ENCODE measurements around the gene C2orf78. TPM values are rescaled to one million over a fixed set of nuclear protein-coding genes. Genes with fewer than 3 reads are reported as not detected.
"Not testable (repeated sequence)": the region's sequence is repeated elsewhere in the genome, so short reads cannot be mapped to it uniquely, and the experiment has no call there.

Gene C2orf78, protein sequence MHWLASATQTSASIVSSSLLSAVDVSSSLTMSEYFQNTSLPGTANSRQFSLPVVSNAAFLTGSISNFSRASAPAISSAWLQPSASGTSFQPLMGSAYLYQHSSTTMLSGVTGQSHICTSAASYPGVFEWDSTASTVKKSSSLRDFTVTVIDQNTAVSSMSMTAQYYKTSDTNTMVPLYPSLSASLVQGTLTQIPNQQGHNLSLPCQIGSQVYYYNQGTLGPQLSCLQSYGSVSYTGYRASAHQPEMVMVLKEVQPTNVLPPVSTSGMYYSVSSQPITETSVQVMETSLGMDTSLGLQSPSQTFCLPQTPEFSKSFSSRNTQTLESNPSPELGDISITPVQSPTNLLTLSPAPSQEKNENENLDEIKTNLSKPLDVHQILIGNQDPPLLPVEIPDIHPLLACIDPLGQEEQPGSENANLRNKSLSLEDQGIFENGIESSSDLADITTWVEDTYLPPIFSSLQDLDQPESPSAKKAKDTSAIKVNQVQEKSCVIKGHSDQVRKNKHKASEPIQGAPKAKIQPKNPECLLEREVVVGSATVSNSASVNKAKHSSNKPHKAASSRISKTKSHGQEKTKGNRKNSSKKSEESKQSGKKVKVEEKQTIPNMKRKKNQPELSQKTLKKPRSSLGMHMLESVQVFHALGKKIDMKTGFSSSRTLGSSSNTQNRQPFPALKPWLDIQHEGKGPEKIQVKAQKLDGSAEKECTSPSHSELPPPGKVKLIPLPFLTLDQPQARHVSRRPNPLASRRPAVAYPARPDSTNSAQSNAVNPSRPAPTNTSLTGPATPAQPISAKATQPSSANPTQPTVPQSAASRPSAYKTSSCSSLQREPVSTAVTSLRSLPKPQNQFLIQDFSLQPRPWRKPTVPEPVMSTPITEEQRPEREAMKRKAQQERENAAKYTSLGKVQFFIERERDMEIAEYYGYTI
- polyA plus RNA-seq (2013, experiment 1 of 2), result not detected
- not detected for polyA plus RNA-seq (2013, experiment 2 of 2)

DNA sequence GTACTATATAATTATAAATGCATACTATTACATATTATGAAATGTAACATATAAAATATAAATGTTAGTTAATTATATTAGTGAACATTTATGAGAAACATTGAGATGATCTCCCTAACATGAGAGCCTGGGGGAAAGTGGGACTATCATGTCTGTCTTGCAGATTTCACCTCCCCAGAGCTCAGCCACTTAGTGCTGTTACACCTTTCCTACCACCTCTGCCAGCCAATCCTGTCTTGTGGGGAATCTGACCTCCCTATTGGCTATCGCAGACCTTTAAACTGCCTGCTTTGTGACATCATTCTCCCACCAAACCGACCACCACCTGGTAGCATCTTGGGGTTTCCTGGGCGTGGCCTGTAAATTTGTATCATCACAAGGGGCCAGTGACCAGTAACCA, at the start of gene C2orf78:
C2orf78 (plus strand) TSS at position 301 of the 400 bp plus-strand sequence. CDS start 127 bp downstream, outside the sequence.
- not testable (repeated sequence) for H3K36me3 ChIP-seq (ENCODE audit: control insufficient read depth, insufficient read depth, low read length); H3K4me1 ChIP-seq (ENCODE audit: control insufficient read depth, insufficient read depth, low read length, poor library complexity, severe bottlenecking); H3K4me3 ChIP-seq (ENCODE audit: extremely low read depth, insufficient read depth, low read length, poor library complexity, severe bottlenecking); H3K9me3 ChIP-seq (ENCODE audit: control insufficient read depth, low read length); H3K27ac ChIP-seq (ENCODE audit: low read depth, low read length, severe bottlenecking)
- WGBS, 2 experiments (ENCODE audit: insufficient coverage in 2 of 2), result no CpG with 5 or more reads among the region's 3 CpGs

DNA sequence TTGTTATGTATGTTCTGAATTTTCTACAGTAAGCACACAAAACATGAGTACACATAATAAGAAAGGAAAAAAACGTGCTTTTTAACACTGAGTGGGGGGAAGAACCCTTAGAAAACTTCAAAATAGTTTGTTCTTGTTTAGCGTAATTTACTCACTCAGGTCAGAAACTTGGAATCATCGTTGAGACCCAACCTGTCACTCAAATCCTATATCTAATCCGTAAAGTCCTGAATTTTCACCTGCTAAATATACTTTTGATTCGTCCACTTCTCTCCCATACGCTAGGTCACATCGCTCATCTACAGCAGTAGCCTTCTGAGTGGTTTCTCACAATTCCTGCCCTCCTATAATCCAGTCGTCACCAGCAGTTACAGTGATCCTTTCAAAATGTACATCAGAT, 47.6 kb upstream of the C2orf78 start:
- Histone ChIP-seq H3K27ac (ENCODE audit: low read depth, low read length, severe bottlenecking) (peak overlapping the region; percentile 80), H3K4me1 (ENCODE audit: control insufficient read depth, insufficient read depth, low read length, poor library complexity, severe bottlenecking) (no peaks in the 10 kb centered on the region), H3K36me3 (ENCODE audit: control insufficient read depth, insufficient read depth, low read length) (peaks cover 31% of the 10 kb centered on the region), H3K9me3 (ENCODE audit: control insufficient read depth, low read length) (peaks cover 8% of the 10 kb centered on the region), H3K4me3 (ENCODE audit: extremely low read depth, insufficient read depth, low read length, poor library complexity, severe bottlenecking) (peak overlapping the region; percentile 92)
- 24 to 29% methylated on average over 7 of the region's 8 CpGs for WGBS, 2 experiments (ENCODE audit: insufficient coverage in 2 of 2)

DNA sequence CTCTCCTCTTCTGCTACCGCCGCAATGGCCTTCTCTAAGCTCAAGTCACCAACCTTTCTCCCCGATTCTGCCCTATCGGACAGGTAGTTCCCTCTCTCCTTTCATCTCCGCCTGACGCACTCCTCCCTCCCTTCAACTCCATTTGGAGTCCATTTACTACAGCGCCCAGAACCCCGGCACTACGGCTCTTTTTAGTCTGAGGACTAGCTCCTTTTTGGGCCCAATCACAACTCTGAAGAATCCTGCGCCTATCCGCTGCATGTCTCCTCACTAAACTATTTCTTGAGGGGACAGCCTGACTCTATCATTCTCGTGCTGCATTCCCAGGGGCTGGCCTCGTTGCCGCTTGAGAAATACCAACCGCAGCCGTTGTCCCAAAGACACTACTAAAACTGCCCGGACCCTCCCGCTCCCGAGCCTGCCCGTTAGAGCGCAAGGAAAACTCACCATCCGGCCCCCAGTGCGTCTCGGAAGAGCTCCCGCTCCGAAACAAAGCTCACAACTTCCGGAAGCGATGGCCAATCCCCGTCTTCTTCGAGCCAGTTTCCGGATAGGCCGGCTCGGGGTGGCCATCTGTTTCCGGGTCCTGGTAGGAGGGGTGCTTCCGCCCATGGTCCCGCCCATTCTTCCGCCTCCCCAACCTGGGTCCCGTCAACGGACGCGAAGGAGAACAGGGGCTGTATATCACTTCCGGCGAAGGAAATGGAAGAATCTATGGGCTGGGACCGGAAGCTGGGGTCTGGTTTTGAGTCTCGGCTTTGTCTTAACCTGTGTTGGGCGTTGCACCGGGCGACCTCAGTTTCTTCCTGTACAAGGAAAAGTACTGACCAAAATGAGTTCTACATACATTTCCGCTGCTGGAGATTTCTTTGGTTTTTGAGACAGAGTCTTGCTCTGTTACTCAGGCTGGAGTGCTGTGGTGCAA, 46.9 kb upstream of the C2orf78 start, which contains the start of gene TPRKB:
TPRKB (minus strand) TSS at position 491 of the 925 bp plus-strand sequence. CDS start 2,776 bp downstream, outside the sequence.
- H3K27ac ChIP-seq (ENCODE audit: low read depth, low read length, severe bottlenecking), result peak within 1 kb of the TSS; percentile 80
- peaks cover 8% of the 10 kb centered on the region for H3K9me3 ChIP-seq (ENCODE audit: control insufficient read depth, low read length)
- H3K4me3 ChIP-seq (ENCODE audit: extremely low read depth, insufficient read depth, low read length, poor library complexity, severe bottlenecking), result peak within 1 kb of the TSS; percentile 92
- WGBS, 2 experiments (ENCODE audit: insufficient coverage in 2 of 2), result 6 to 10% methylated on average over 34 to 38 of the region's 49 CpGs
- peaks cover 24% of the 10 kb centered on the region for H3K36me3 ChIP-seq (ENCODE audit: control insufficient read depth, insufficient read depth, low read length)
- H3K4me1 ChIP-seq (ENCODE audit: control insufficient read depth, insufficient read depth, low read length, poor library complexity, severe bottlenecking), result no peaks in the 10 kb centered on the region

DNA sequence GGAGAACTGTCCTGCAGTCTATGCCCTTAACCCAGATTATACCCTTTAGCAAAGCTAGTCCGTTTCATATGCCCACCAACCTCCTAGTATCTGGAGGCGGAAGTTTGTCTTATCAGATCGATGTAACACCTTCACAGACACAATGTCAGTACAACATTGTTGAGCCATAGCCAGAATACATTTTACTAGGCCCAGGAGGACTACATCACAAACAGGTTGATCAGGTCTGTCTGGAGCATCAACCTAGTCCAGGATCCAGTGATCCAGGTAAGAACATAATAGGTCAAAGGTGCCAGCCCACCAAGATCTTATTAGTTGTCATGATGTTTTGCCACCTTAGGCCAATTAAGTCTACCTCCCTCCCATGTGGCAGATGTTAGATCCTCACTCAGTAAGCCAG, 44.9 kb upstream of the C2orf78 start:
- no peaks in the 10 kb centered on the region for H3K4me1 ChIP-seq (ENCODE audit: control insufficient read depth, insufficient read depth, low read length, poor library complexity, severe bottlenecking)
- WGBS, 2 experiments (ENCODE audit: insufficient coverage in 2 of 2), result 77 to 83% methylated on average over 2 to 3 of the region's 3 CpGs
- peaks cover 8% of the 10 kb centered on the region for H3K9me3 ChIP-seq (ENCODE audit: control insufficient read depth, low read length)
- H3K36me3 ChIP-seq (ENCODE audit: control insufficient read depth, insufficient read depth, low read length), result peaks cover 7% of the 10 kb centered on the region
- no peak overlapping the region for H3K27ac ChIP-seq (ENCODE audit: low read depth, low read length, severe bottlenecking)
- no peak overlapping the region for H3K4me3 ChIP-seq (ENCODE audit: extremely low read depth, insufficient read depth, low read length, poor library complexity, severe bottlenecking)

DNA sequence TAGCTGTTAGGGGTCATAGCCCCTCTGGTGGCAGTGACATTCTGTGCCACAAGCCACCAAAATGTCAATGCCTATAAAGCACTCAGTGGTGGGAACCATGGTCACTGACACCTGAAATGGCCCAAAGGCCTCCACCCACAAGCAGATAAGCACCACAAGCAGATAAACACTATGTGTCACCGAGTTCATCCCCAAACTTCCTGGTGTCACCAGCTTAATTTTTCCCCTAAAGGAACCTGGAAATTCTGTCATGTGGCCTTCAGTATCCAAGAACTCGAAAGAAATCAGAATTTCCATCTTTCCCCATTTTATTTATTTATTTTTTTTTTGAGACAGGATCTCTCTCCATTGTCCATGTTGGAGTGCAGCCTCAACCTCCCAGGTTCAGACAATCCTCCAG, 43.2 kb upstream of the C2orf78 start:
- no peak overlapping the region for H3K27ac ChIP-seq (ENCODE audit: low read depth, low read length, severe bottlenecking)
- 66 to 92% methylated on average over 2 of the region's 2 CpGs for WGBS, 2 experiments (ENCODE audit: insufficient coverage in 2 of 2)
- H3K4me3 ChIP-seq (ENCODE audit: extremely low read depth, insufficient read depth, low read length, poor library complexity, severe bottlenecking), result no peak overlapping the region
- peaks cover under 1% of the 10 kb centered on the region for H3K36me3 ChIP-seq (ENCODE audit: control insufficient read depth, insufficient read depth, low read length)
- H3K9me3 ChIP-seq (ENCODE audit: control insufficient read depth, low read length), result peaks cover 8% of the 10 kb centered on the region
- H3K4me1 ChIP-seq (ENCODE audit: control insufficient read depth, insufficient read depth, low read length, poor library complexity, severe bottlenecking), result no peaks in the 10 kb centered on the region

DNA sequence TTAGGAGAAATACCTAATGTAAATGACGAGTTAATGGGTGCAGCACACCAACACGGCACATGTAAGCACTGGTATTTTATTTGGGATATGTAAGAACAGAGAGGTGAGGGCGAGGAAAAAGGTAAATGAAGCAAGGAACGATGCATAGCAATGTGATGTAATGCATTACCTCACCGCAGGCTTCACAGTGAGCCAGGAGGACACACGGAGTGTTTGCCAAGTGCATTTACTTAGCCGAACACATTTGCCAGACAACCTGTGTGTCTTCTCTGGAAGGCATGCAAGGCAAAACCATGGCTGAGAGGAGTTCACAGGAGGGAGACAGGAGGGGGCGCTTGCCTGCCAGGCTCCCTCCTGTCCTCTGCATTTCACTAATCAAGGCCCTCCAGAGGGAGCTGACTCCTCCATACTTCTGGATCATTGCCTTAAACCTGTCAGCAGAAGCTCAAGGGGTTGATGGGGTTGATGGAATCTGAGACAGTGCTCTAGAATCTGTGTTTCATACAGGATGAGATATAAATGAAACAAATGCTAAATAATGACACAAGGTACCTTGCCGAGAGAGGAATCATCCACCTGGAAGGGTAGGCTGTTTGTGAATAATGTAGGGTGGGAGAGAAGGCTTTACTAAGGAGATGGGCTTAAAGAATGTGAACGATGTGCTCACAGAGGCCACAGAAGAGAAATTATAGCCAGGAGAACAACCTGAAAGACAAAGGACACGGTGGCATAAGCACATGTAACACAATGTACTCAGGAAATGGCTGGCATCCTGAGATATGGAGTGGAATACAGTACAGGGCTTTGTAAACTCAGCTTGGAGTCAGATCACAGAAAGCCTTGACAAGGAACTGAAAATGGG, 37.7 kb upstream of the C2orf78 start:
- Histone ChIP-seq H3K4me1 (ENCODE audit: control insufficient read depth, insufficient read depth, low read length, poor library complexity, severe bottlenecking) (no peaks in the 10 kb centered on the region), H3K27ac (ENCODE audit: low read depth, low read length, severe bottlenecking) (peak overlapping the region; percentile 66)
- WGBS, 2 experiments (ENCODE audit: insufficient coverage in 2 of 2), result 93 to 99% methylated on average over 10 of the region's 11 CpGs

DNA sequence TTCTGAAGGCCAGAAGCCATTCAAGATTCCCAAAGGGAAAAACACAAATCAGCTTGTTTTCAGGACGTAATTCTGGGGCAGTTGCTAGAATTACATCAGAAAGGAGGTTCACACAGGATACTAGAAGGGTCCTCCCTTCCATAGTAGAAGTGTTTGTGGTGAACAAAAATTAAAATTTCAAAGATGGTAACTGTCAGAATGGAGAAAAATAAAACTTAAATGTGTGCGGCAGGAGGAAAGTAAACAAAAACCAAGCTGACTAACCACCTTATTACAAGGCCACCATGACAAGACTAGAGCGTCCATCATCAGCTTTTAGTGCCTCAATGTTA, 37.1 kb upstream of the C2orf78 start:
- WGBS, 2 experiments (ENCODE audit: insufficient coverage in 2 of 2), result 83 to 100% methylated on average over 1 to 2 of the region's 3 CpGs
- Histone ChIP-seq H3K4me1 (ENCODE audit: control insufficient read depth, insufficient read depth, low read length, poor library complexity, severe bottlenecking) (no peaks in the 10 kb centered on the region), H3K9me3 (ENCODE audit: control insufficient read depth, low read length) (no peaks in the 10 kb centered on the region), H3K4me3 (ENCODE audit: extremely low read depth, insufficient read depth, low read length, poor library complexity, severe bottlenecking) (no peak overlapping the region), H3K27ac (ENCODE audit: low read depth, low read length, severe bottlenecking) (peak overlapping the region; percentile 66), H3K36me3 (ENCODE audit: control insufficient read depth, insufficient read depth, low read length) (peaks cover 35% of the 10 kb centered on the region)

More for the DNA sequence above, 37.7 kb upstream of the C2orf78 start:
- H3K4me3 ChIP-seq (ENCODE audit: extremely low read depth, insufficient read depth, low read length, poor library complexity, severe bottlenecking), result no peak overlapping the region
- peaks cover 29% of the 10 kb centered on the region for H3K36me3 ChIP-seq (ENCODE audit: control insufficient read depth, insufficient read depth, low read length)
- H3K9me3 ChIP-seq (ENCODE audit: control insufficient read depth, low read length), result no peaks in the 10 kb centered on the region

DNA sequence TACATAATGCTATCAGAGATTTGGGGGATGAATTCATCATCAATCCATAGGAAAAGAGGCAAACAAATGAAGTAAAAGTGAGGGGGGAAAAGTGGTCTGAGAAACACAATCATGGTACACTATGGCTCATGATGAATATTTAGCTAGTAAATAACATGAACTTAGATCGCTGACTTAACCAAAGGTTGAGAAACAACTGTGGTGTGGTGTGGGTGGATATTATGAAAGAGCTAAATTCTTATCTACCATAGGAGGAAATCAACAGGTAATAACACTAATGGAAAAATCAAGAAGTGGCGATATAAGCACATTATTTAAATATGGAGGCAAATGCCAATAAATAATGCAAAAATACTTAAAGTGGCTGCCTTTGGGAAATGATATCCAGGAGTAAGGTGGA, 34.7 kb upstream of the C2orf78 start:
- Histone ChIP-seq H3K4me1 (ENCODE audit: control insufficient read depth, insufficient read depth, low read length, poor library complexity, severe bottlenecking) (no peaks in the 10 kb centered on the region), H3K27ac (ENCODE audit: low read depth, low read length, severe bottlenecking) (no peak overlapping the region), H3K36me3 (ENCODE audit: control insufficient read depth, insufficient read depth, low read length) (peaks cover 53% of the 10 kb centered on the region), H3K9me3 (ENCODE audit: control insufficient read depth, low read length) (no peaks in the 10 kb centered on the region), H3K4me3 (ENCODE audit: extremely low read depth, insufficient read depth, low read length, poor library complexity, severe bottlenecking) (no peak overlapping the region)
- no CpG with 5 or more reads among the region's 2 CpGs for WGBS, 2 experiments (ENCODE audit: insufficient coverage in 2 of 2)

DNA sequence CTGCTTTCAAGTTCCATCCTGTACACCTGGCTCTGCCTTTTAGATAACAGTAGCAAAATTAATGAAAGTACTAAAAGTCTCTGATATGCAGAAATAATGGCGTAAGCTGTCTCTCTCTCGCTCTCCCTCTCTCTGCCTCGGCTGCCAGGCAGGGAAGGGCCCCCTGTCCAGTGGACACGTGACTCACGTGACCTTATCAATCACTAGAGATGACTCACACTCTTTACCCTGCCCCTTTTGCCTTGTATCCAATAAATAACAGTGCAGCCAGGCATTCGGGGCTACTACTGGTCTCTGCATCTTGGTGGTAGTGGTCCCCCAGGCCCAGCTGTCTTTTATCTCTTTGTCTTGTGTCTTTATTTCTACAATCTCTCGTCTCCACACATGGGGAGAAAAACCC, 29.7 kb upstream of the C2orf78 start:
- not testable (repeated sequence) for H3K4me3 ChIP-seq (ENCODE audit: extremely low read depth, insufficient read depth, low read length, poor library complexity, severe bottlenecking); H3K4me1 ChIP-seq (ENCODE audit: control insufficient read depth, insufficient read depth, low read length, poor library complexity, severe bottlenecking)
- WGBS, 2 experiments (ENCODE audit: insufficient coverage in 2 of 2), result 84 to 95% methylated on average over 7 of the region's 7 CpGs

More for the DNA sequence above, 29.7 kb upstream of the C2orf78 start:
- peaks cover 78% of the 10 kb centered on the region for H3K36me3 ChIP-seq (ENCODE audit: control insufficient read depth, insufficient read depth, low read length)
- H3K9me3 ChIP-seq (ENCODE audit: control insufficient read depth, low read length); H3K27ac ChIP-seq (ENCODE audit: low read depth, low read length, severe bottlenecking): not testable (repeated sequence)

Measured in mesodermal cell (in vitro differentiated cells).